Loucy (cell line): ENCODE measurements around the gene PIAS1.

Source experiments
- H2AFZ ChIP-seq: fragments of 200-600 bp; sonication (generic); 2 replicates; pipeline ENCODE4 v1.6.0; 2016; ENCODE audit warnings: antibody characterized with exemption, mild to moderate bottlenecking, low read length, moderate library complexity
- H3F3A ChIP-seq: fragments of 200-600 bp; 2 replicates; pipeline ENCODE4 v1.6.0; 2016; ENCODE audit warnings: antibody characterized with exemption, low read depth, mild to moderate bottlenecking
- H3K27me3 ChIP-seq: fragments of 200-600 bp; sonication (generic); 2 replicates; pipeline ENCODE4 v1.6.1; 2014; ENCODE audit warnings: low read length, mild to moderate bottlenecking; ENCODE audit not compliant: insufficient read depth, poor library complexity, severe bottlenecking
- H3K36me3 ChIP-seq: fragments of 200-600 bp; sonication (generic); 2 replicates; pipeline ENCODE4 v1.6.1; 2016; ENCODE audit warnings: low read length; ENCODE audit not compliant: insufficient read depth
- H3K4me1 ChIP-seq: fragments of 200-600 bp; sonication (generic); 2 replicates; pipeline ENCODE4 v1.5.1; 2014; ENCODE audit warnings: low read length, mild to moderate bottlenecking; ENCODE audit not compliant: insufficient read depth, poor library complexity, severe bottlenecking
- H3K4me2 ChIP-seq: fragments of 200-600 bp; sonication (generic); 2 replicates; pipeline ENCODE4 v1.6.0; 2014; ENCODE audit warnings: antibody characterized with exemption, low read length, low read depth, mild to moderate bottlenecking; ENCODE audit not compliant: poor library complexity, severe bottlenecking
- H3K4me3 ChIP-seq: fragments of 200-600 bp; sonication (generic); 2 replicates; pipeline ENCODE4 v1.5.1; 2014; ENCODE audit warnings: low read length, mild to moderate bottlenecking, mixed read lengths; ENCODE audit not compliant: poor library complexity, severe bottlenecking
- H3K79me2 ChIP-seq: fragments of 200-600 bp; sonication (generic); 2 replicates; pipeline ENCODE4 v1.6.1; 2014; ENCODE audit warnings: low read length; ENCODE audit not compliant: insufficient read depth
- H3K9ac ChIP-seq: fragments of 200-600 bp; sonication (generic); 2 replicates; pipeline ENCODE4 v1.6.0; 2014; ENCODE audit warnings: mild to moderate bottlenecking, low read depth, low read length, moderate library complexity; ENCODE audit not compliant: poor library complexity, severe bottlenecking
- H3K9me2 ChIP-seq: fragments of 200-600 bp; sonication (generic); replicated peaks from 2 replicates; pipeline ENCODE4 v1.6.1; 2016; ENCODE audit warnings: low read depth, low read length, mixed read lengths
- H3K9me3 ChIP-seq: fragments of 200-600 bp; sonication (generic); 2 replicates; pipeline ENCODE4 v1.6.1; 2014; ENCODE audit warnings: mild to moderate bottlenecking, antibody characterized with exemption, low read length, low read depth; ENCODE audit not compliant: insufficient read depth
- H4K20me1 ChIP-seq: fragments of 200-600 bp; sonication (generic); 2 replicates; pipeline ENCODE4 v1.6.0; 2014; ENCODE audit warnings: antibody characterized with exemption, low read length, mild to moderate bottlenecking; ENCODE audit not compliant: insufficient read depth, poor library complexity, severe bottlenecking
- CTCF ChIP-seq: fragments of 200-600 bp; sonication (generic); conservative IDR thresholded peaks from 2 replicates; pipeline ENCODE4 v1.5.1; 2014; ENCODE audit warnings: mild to moderate bottlenecking, antibody characterized with exemption, low read length
- EZH2phosphoT487 ChIP-seq: fragments of 200-600 bp; IDR thresholded peaks from 2 replicates; pipeline ENCODE4 v1.6.1; 2018; ENCODE audit warnings: antibody characterized with exemption, mild to moderate bottlenecking, moderate library complexity, borderline replicate concordance

PIAS1 gene

GRCh38 chr15:68184616-68185480 lies 130.7 kb downstream of the PIAS1 start:
- Histone ChIP-seq H2AFZ (no peak overlapping the region), H3K27me3 (no peaks in the 10 kb centered on the region), H3K9me2 (no peaks in the 10 kb centered on the region), H3F3A (no peaks in the 10 kb centered on the region), H4K20me1 (no peaks in the 10 kb centered on the region), H3K79me2 (no peaks in the 10 kb centered on the region), H3K4me3 (no peak overlapping the region), H3K9ac (no peak overlapping the region), H3K9me3 (no peaks in the 10 kb centered on the region), H3K36me3 (peaks cover 77% of the 10 kb centered on the region), H3K4me2 (no peak overlapping the region), H3K4me1 (peaks cover 7% of the 10 kb centered on the region)
- TF ChIP-seq EZH2phosphoT487 (no peak), CTCF (no peak)

GRCh38 chr15:68186671-68187397 lies 132.7 kb downstream of the PIAS1 start:
- TF ChIP-seq CTCF = no peak
- Histone ChIP-seq H3K9me3 (no peaks in the 10 kb centered on the region), H3K4me2 (no peak overlapping the region), H3K36me3 (peaks cover 66% of the 10 kb centered on the region), H3K4me3 (no peak overlapping the region), H3K4me1 (peaks cover 8% of the 10 kb centered on the region), H4K20me1 (no peaks in the 10 kb centered on the region), H3K9ac (no peak overlapping the region), H3K79me2 (no peaks in the 10 kb centered on the region), H3F3A (no peaks in the 10 kb centered on the region), H2AFZ (no peak overlapping the region), H3K27me3 (no peaks in the 10 kb centered on the region), H3K9me2 (no peaks in the 10 kb centered on the region)

- no peak for TF ChIP-seq EZH2phosphoT487
- no peak for TF ChIP-seq CTCF
Observed at GRCh38 chr15:68187559-68187958, 133.4 kb downstream of the PIAS1 start.

More at GRCh38 chr15:68187559-68187958, 133.4 kb downstream of the PIAS1 start:
- Histone ChIP-seq H2AFZ (no peak overlapping the region), H3K4me1 (peaks cover 8% of the 10 kb centered on the region), H3K9me2 (no peaks in the 10 kb centered on the region), H4K20me1 (no peaks in the 10 kb centered on the region), H3K27me3 (no peaks in the 10 kb centered on the region), H3K4me3 (no peak overlapping the region), H3K36me3 (peaks cover 68% of the 10 kb centered on the region), H3K9ac (no peak overlapping the region), H3F3A (no peaks in the 10 kb centered on the region), H3K79me2 (no peaks in the 10 kb centered on the region), H3K9me3 (no peaks in the 10 kb centered on the region), H3K4me2 (no peak overlapping the region)
